OCI-LY1 (cell line): ENCODE measurements around the gene G6PC3.

ENCODE experiments used
- CTCF ChIP-seq: fragments of 200-600 bp; sonication (generic), shearing (Covaris generic); IDR thresholded peaks from 2 replicates; pipeline ENCODE4 v1.5.1; 2017; ENCODE audit warnings: mild to moderate bottlenecking, antibody characterized with exemption, low read length, moderate library complexity, mixed read lengths
- EZH2 ChIP-seq: fragments of 200-600 bp; sonication (generic), shearing (Covaris generic); IDR thresholded peaks from 2 replicates; pipeline ENCODE4 v1.8.0; 2017; ENCODE audit warnings: borderline replicate concordance, mixed run types, mild to moderate bottlenecking, antibody characterized with exemption, low read length, moderate library complexity, mixed read lengths

- no peak for TF ChIP-seq CTCF
- TF ChIP-seq EZH2: no peak
Observed at GRCh38 chr17:44045486-44045885, 25.0 kb upstream of the G6PC3 start.
